SK-N-SH (cell line): ENCODE results near the gene DUSP28. TPM values are rescaled to one million over a fixed set of nuclear protein-coding genes. Genes with fewer than 3 reads are reported as not detected.
A peak's percentile ranks its signal among the peaks of the same experiment; 100 is the strongest.

Experiments used
- CTCF ChIA-PET: fragments of 300-600, 350-600 bp; formaldehyde crosslinking; extraction: SDS; loops from one replicate; lab custom pipeline; 2021; lab: Yijun Ruan, JAX
- POLR2A ChIA-PET: fragments of 350-600 bp; sonication (Branson Sonifier 250); formaldehyde crosslinking; extraction: SDS; loops from one replicate; lab custom pipeline; 2020; ENCODE audit warnings: antibody characterized with exemption, inconsistent platforms; lab: Yijun Ruan, JAX
- DNase-seq: peaks from one replicate; pipeline ENCODE4 v3.0.0; 2012
- H2AFZ ChIP-seq: fragments of 200-600 bp; sonication (generic); 2 replicates; pipeline ENCODE4 v1.8.1; 2016; ENCODE audit warnings: antibody characterized with exemption, mild to moderate bottlenecking, low read depth
- H3F3A ChIP-seq: fragments of 200-600 bp; sonication (generic); replicated peaks from 2 replicates; pipeline ENCODE3; 2016; ENCODE audit warnings: antibody characterized with exemption, mild to moderate bottlenecking; ENCODE audit not compliant: insufficient read depth
- H3K27ac ChIP-seq, 2 experiments: fragments of 200-500 bp in 1 of 2; fragments of 200-600 bp in 1 of 2; sonication (Bioruptor generic) in 1 of 2; sonication (generic), shearing (Covaris generic) in 1 of 2; 2 replicates each; pipeline versions ENCODE4 v1.5.1 to v1.6.1; 2014 to 2016; ENCODE audit warnings: low read depth in 2 of 2, inconsistent platforms in 1 of 2, low read length in 1 of 2, mild to moderate bottlenecking in 1 of 2, mixed read lengths in 1 of 2
- H3K27me3 ChIP-seq: fragments of 200-600 bp; sonication (generic), shearing (Covaris generic); 2 replicates; pipeline ENCODE4 v1.6.1; 2016; ENCODE audit warnings: mixed run types; ENCODE audit not compliant: insufficient read depth
- H3K36me3 ChIP-seq, 2 experiments: fragments of 200-500 bp in 1 of 2; fragments of 200-600 bp in 1 of 2; sonication (Bioruptor generic) in 1 of 2; sonication (generic) in 1 of 2; replicated peaks in 1 of 2; 2 replicates each; pipeline versions ENCODE3 to v1.5.1; 2014 to 2016; ENCODE audit warnings: low read length in 1 of 2, mild to moderate bottlenecking in 1 of 2; ENCODE audit not compliant: insufficient read depth in 2 of 2, control insufficient read depth in 1 of 2
- H3K4me1 ChIP-seq, 2 experiments: fragments of 200-500 bp in 1 of 2; fragments of 200-600 bp in 1 of 2; sonication (Bioruptor generic) in 1 of 2; sonication (generic), shearing (Covaris generic) in 1 of 2; 2 replicates each; pipeline versions ENCODE4 v1.5.1 to v1.6.1; 2014 to 2016; ENCODE audit warnings: low read depth in 1 of 2, low read length in 1 of 2, mixed run types in 1 of 2; ENCODE audit not compliant: insufficient read depth in 2 of 2, control insufficient read depth in 1 of 2
- H3K4me2 ChIP-seq: fragments of 200-600 bp; sonication (generic), shearing (Covaris generic); 2 replicates; pipeline ENCODE4 v1.6.1; 2017; ENCODE audit warnings: mixed run types
- H3K4me3 ChIP-seq, 2 experiments: fragments of 200-500 bp in 1 of 2; fragments of 200-600 bp in 1 of 2; sonication (Bioruptor generic) in 1 of 2; sonication (generic), shearing (Covaris generic) in 1 of 2; 2 replicates each; pipeline versions ENCODE4 v1.5.1 to v1.8.1; 2014 to 2016; ENCODE audit warnings: low read depth in 2 of 2, inconsistent platforms in 1 of 2, low read length in 1 of 2, mild to moderate bottlenecking in 1 of 2, mixed read lengths in 1 of 2, moderate library complexity in 1 of 2
- H3K79me2 ChIP-seq: fragments of 200-600 bp; sonication (generic); 2 replicates; pipeline ENCODE4 v1.8.1; 2017; ENCODE audit warnings: mild to moderate bottlenecking; ENCODE audit not compliant: insufficient read depth
- H3K9ac ChIP-seq: fragments of 200-600 bp; sonication (generic); 2 replicates; pipeline ENCODE4 v1.6.1; 2017; ENCODE audit warnings: mixed run types
- H3K9me2 ChIP-seq: fragments of 200-600 bp; sonication (generic); 2 replicates; pipeline ENCODE4 v1.6.1; 2017; ENCODE audit warnings: mixed run types
- H3K9me3 ChIP-seq: fragments of 200-600 bp; sonication (generic); 2 replicates; pipeline ENCODE4 v1.6.1; 2017; ENCODE audit warnings: mixed run types, mild to moderate bottlenecking, moderate library complexity
- H4K20me1 ChIP-seq: fragments of 200-600 bp; sonication (generic); 2 replicates; pipeline ENCODE4 v1.6.1; 2017; ENCODE audit warnings: mild to moderate bottlenecking, mixed run types; ENCODE audit not compliant: insufficient read depth
- CHD2 ChIP-seq: fragments of 150-350 bp; IDR thresholded peaks from 2 replicates; pipeline ENCODE4 v1.6.1; 2018; ENCODE audit warnings: low read length; ENCODE audit not compliant: partially characterized antibody
- CTCF ChIP-seq: fragments of 200-600 bp; sonication (generic); IDR thresholded peaks from 2 replicates; pipeline ENCODE4 v1.6.1; 2017; ENCODE audit warnings: antibody characterized with exemption, mild to moderate bottlenecking, moderate library complexity
- ELF1 ChIP-seq: IDR thresholded peaks from 2 replicates; pipeline ENCODE4 v1.4.0; 2012
- FOXJ3 ChIP-seq: sonication (generic); formaldehyde crosslinking; IDR thresholded peaks from 2 replicates; pipeline ENCODE4 v1.5.1; 2020; ENCODE audit warnings: mild to moderate bottlenecking, missing genetic modification reagents
- FOXM1 ChIP-seq: IDR thresholded peaks from 2 replicates; pipeline ENCODE4 v1.4.0; 2012; ENCODE audit warnings: low read depth, mild to moderate bottlenecking
- GABPA ChIP-seq: IDR thresholded peaks from 2 replicates; pipeline ENCODE4 v1.4.0; 2012; ENCODE audit warnings: low read depth, mild to moderate bottlenecking
- JUND ChIP-seq: IDR thresholded peaks from 2 replicates; pipeline ENCODE4 v1.4.0; 2012
- MAX ChIP-seq: IDR thresholded peaks from 2 replicates; pipeline ENCODE4 v1.4.0; 2012; ENCODE audit warnings: low read depth
- MEF2A ChIP-seq: IDR thresholded peaks from 2 replicates; pipeline ENCODE4 v1.4.0; 2012; ENCODE audit warnings: low read depth, borderline replicate concordance
- MXI1 ChIP-seq: IDR thresholded peaks from 2 replicates; pipeline ENCODE4 v1.6.1; 2012; ENCODE audit warnings: mild to moderate bottlenecking, low read depth, low read length, improper control_type of control experiment
- NRF1 ChIP-seq: IDR thresholded peaks from 2 replicates; pipeline ENCODE4 v1.6.1; 2012; ENCODE audit warnings: low read depth, mild to moderate bottlenecking, low read length
- PBX3 ChIP-seq: IDR thresholded peaks from 2 replicates; pipeline ENCODE4; 2012
- POLR2AphosphoS5 ChIP-seq: IDR thresholded peaks from 2 replicates; pipeline ENCODE4 v1.6.1; 2012; ENCODE audit warnings: low read depth, low read length
- RAD21 ChIP-seq: IDR thresholded peaks from 2 replicates; pipeline ENCODE4 v1.6.1; 2012; ENCODE audit warnings: mild to moderate bottlenecking, low read length
- SIN3A ChIP-seq: IDR thresholded peaks from 2 replicates; pipeline ENCODE4 v1.6.1; 2012; ENCODE audit warnings: low read depth, mild to moderate bottlenecking, low read length, moderate library complexity, borderline replicate concordance
- TCF12 ChIP-seq: IDR thresholded peaks from 2 replicates; pipeline ENCODE4 v1.4.0; 2012
- ZBTB33 ChIP-seq: IDR thresholded peaks from 2 replicates; pipeline ENCODE4 v1.4.0; 2012; ENCODE audit warnings: low read depth, borderline replicate concordance
- WGBS: methylation state at CpG from one replicate; pipeline ENCODE4 v1.1.6; 2017; ENCODE audit warnings: low lambda C conversion rate; 5-methylcytosine and 5-hydroxymethylcytosine counted together
- polyA plus RNA-seq, 3 experiments: library from polyadenylated mRNA; depleted of rRNA; stranded (reverse); fragments of >200 nt; gene quantifications; 2 replicates each; pipeline ENCODE4 v1.2.3, GENCODE V29; 2012

The DUSP28 gene
- polyA plus RNA-seq, 1 of the 3 experiments (the other 2 are of a cell fraction) = 4.1 TPM

- Histone ChIP-seq H3K27me3 (no peaks in the 10 kb centered on the region), H2AFZ (no peak overlapping the region), H3K4me3 (no peak overlapping the region), H3K79me2 (peaks cover 13% of the 10 kb centered on the region; the same call in 1 of the 2 replicates), H4K20me1 (peaks cover 12% of the 10 kb centered on the region; the same call in 1 of the 2 replicates), H3K9me2 (no peaks in the 10 kb centered on the region), H3K36me3 (peaks cover 0 to 45% of the 10 kb centered on the region in 2 experiments), H3K9me3 (no peaks in the 10 kb centered on the region), H3K4me1 (peaks cover 2 to 7% of the 10 kb centered on the region in 2 experiments; a peak in 1 of 4 replicates), H3K4me2 (no peak overlapping the region), H3F3A (no peaks in the 10 kb centered on the region), H3K9ac (no peak overlapping the region), H3K27ac (no peak overlapping the region)
- TF ChIP-seq MXI1 = no peak
- no peak for TF ChIP-seq ZBTB33
- no peak for TF ChIP-seq JUND
- no peak for TF ChIP-seq SIN3A
- no peak for TF ChIP-seq POLR2AphosphoS5
- no peak for TF ChIP-seq CHD2
- no peak for TF ChIP-seq MEF2A
- TF ChIP-seq GABPA = no peak
- POLR2A ChIA-PET = interaction anchor here (1.4 kb wide), 1 partner anchor 13 kb away, joined by 4 read pairs; no protein-coding TSS in a partner anchor
- DNase-seq = peak; percentile 19
- WGBS = 88% methylated on average over 11 of the region's 21 CpGs
- CTCF ChIA-PET = interaction anchor here (1.5 kb wide), 1 partner anchor 12 kb away, joined by 3 read pairs; the partner anchor contains the start of gene CAPN10
Measured at GRCh38 chr2:240574386-240575100, 14.4 kb downstream of the DUSP28 start.

- no peak for TF ChIP-seq TCF12
- no peak for TF ChIP-seq GABPA
- no peak for TF ChIP-seq ELF1
- no peak for TF ChIP-seq FOXJ3 (CRISPR knock-in tag)
- no peak for TF ChIP-seq CTCF
- TF ChIP-seq NRF1 = no peak
- TF ChIP-seq FOXM1 = no peak
- no peak for TF ChIP-seq POLR2AphosphoS5
- TF ChIP-seq RAD21 = no peak
- no peak for TF ChIP-seq PBX3
- TF ChIP-seq MAX = no peak
- 84% methylated on average over 13 of the region's 23 CpGs for WGBS
- peaks cover 17% of the 10 kb centered on the region; the same call in 1 of the 2 replicates for H3K79me2 ChIP-seq
- H3K27me3 ChIP-seq = no peaks in the 10 kb centered on the region
- H3K27ac ChIP-seq = no peak overlapping the region
- H3K9ac ChIP-seq = no peak overlapping the region
- DNase-seq = no peak
- peaks cover 0 to 45% of the 10 kb centered on the region in 2 experiments for H3K36me3 ChIP-seq
- peaks cover 2% of the 10 kb centered on the region for H3F3A ChIP-seq
- H2AFZ ChIP-seq = no peak overlapping the region
- H3K4me1 ChIP-seq = peaks cover 0 to 7% of the 10 kb centered on the region in 2 experiments; a peak in 1 of 4 replicates
- H3K9me3 ChIP-seq = no peaks in the 10 kb centered on the region
- H3K4me2 ChIP-seq = no peak overlapping the region
- ChIA-PET CTCF (interaction anchor here (3.1 kb wide), 1 partner anchor 9 kb away, joined by 14 read pairs; no protein-coding TSS in a partner anchor), POLR2A (no interaction called here)
- H3K9me2 ChIP-seq = no peaks in the 10 kb centered on the region
- peaks cover 10% of the 10 kb centered on the region; the same call in 1 of the 2 replicates for H4K20me1 ChIP-seq
- no peak overlapping the region for H3K4me3 ChIP-seq
Measured at GRCh38 chr2:240575101-240575965, 15.2 kb downstream of the DUSP28 start.
